ENCODE results near the gene NATD1.
A peak's percentile ranks its signal among the peaks of the same experiment; 100 is the strongest.

NATD1 gene

GRCh38 chr17:21252796-21253645 is at the start of gene NATD1:
Gene NATD1 (minus strand): TSS chr17:21253410. CDS start chr17:21253264, 146 bp downstream.
- DNase-seq (ENCODE audit: low read depth) = peak; percentile 71

GRCh38 chr17:21301593-21302550 is 48.7 kb upstream of the NATD1 start:
- no peak for DNase-seq (ENCODE audit: low read depth)

GRCh38 chr17:21300601-21301571 is 47.7 kb upstream of the NATD1 start:
- DNase-seq (ENCODE audit: low read depth) = no peak

- DNase-seq (ENCODE audit: low read depth) = no peak
Measured at GRCh38 chr17:21299981-21300600, 46.9 kb upstream of the NATD1 start.

GRCh38 chr17:21298983-21299519 is 45.8 kb upstream of the NATD1 start:
- DNase-seq (ENCODE audit: low read depth) = no peak

- no peak for DNase-seq (ENCODE audit: low read depth)
Measured at GRCh38 chr17:21298056-21298982, 45.1 kb upstream of the NATD1 start.

- DNase-seq (ENCODE audit: low read depth) = no peak
Measured at GRCh38 chr17:21297597-21297996, 44.4 kb upstream of the NATD1 start.

- no peak for DNase-seq (ENCODE audit: low read depth)
Measured at GRCh38 chr17:21297026-21297520, 43.9 kb upstream of the NATD1 start.

- DNase-seq (ENCODE audit: low read depth) = no peak
Measured at GRCh38 chr17:21296097-21297025, 43.2 kb upstream of the NATD1 start.

GRCh38 chr17:21295036-21295952 is 42.1 kb upstream of the NATD1 start:
- DNase-seq (ENCODE audit: low read depth) = no peak

- no peak for DNase-seq (ENCODE audit: low read depth)
Measured at GRCh38 chr17:21294321-21295035, 41.3 kb upstream of the NATD1 start.

- DNase-seq (ENCODE audit: low read depth) = no peak
Measured at GRCh38 chr17:21293831-21294210, 40.6 kb upstream of the NATD1 start.

- DNase-seq (ENCODE audit: low read depth) = no peak
Measured at GRCh38 chr17:21292867-21293830, 39.9 kb upstream of the NATD1 start.

- no peak for DNase-seq (ENCODE audit: low read depth)
Measured at GRCh38 chr17:21291862-21292261, 38.7 kb upstream of the NATD1 start.

GRCh38 chr17:21291357-21291756 is 38.1 kb upstream of the NATD1 start:
- DNase-seq (ENCODE audit: low read depth) = no peak
